Ammon's horn (tissue), 1 donor: ENCODE measurements around the gene ST3GAL2.
"Not testable (repeated sequence)": the region's sequence is repeated elsewhere in the genome, so short reads cannot be mapped to it uniquely, and the experiment has no call there.

Experiments used
- DNase-seq: peaks from one replicate; pipeline ENCODE4 v3.0.0-alpha.2; 2016; ENCODE audit warnings: low spot score

Gene ST3GAL2

DNA sequence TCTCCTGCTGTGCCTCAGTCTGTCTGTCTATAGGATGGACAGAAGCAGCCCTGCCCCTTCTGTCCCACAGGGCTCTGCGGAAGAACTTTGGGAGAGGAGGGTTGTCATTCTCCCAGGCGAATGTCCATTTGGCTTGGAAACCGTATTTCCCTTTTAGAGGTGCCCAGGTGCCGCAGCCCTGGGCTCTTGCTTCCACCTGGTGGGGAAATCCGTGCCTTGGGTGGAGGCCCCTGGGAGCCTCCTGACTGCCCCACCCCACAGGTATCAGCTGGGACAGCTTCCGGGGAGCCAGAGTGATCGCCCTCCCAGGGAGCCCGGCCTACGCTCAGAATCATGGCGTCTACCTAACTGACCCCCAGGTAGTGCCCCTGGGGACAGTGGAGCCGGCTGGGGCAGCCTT is 28.2 kb upstream of the ST3GAL2 start:
- DNase-seq: no peak

GRCh38 chr16:70466805-70467076 is 27.8 kb upstream of the ST3GAL2 start:
- DNase-seq: no peak

DNA sequence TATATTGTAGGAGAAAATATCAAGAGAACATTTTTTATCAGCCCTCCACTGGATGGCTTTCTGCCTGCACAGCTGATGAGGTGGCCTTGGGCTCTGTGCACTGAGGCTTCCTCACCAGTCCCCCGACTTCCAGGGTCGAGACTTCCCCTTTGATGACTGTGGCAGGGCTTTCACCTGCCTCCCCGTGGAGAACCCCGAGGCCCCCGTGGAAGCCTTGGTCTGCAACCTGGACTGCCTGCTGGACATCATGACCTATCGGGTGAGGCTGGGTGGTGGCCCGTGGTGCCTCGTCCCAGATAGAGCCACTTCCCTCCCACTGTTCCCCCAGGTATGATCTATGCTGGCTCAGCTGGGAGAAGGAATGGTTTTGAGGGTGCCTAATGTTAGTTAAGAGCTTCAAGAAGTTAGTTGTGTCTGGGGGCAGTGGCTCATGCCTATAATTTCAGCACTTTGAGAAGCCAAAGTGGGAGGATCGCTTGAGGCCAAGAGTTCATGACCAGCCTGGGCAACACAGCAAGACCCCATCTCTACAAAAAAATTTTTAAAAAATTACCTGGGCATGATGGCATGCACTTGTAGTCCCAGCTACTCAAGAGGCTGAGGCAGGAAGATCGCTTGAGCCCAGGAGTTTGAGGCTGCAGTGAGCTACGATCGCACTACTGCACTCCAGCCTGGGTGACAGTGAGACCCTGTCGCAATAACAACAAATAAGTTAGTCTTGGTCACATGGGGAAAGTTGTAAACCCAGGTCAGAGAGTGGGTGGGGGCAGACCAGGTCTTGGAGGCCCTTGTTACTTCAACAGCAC is 27.3 kb upstream of the ST3GAL2 start:
- no peak for DNase-seq

GRCh38 chr16:70463235-70463634 is 24.3 kb upstream of the ST3GAL2 start:
- no peak for DNase-seq

GRCh38 chr16:70460737-70461261 is 21.9 kb upstream of the ST3GAL2 start:
- DNase-seq: no peak

- DNase-seq: no peak
Observed at GRCh38 chr16:70457446-70458166, 18.7 kb upstream of the ST3GAL2 start.

DNA sequence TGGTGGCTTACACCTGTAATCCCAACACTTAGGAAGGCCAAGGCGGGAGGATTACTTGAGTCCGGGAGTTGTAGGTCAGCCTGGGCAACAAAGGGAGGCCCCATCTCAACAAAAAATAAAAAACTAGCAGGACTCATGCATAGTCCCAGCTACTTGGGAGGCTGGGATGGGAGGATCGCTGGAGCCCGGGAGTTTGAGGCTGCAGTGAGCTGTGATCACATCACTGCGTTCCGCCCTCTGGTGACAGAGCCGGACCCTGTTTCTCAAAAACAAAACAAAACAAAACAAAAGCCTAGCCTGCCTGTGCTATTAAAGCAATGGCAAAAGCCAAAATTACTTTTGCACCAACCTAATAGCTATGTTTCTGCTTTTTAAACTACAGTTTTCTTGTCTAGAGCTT is 17.0 kb upstream of the ST3GAL2 start:
- no peak for DNase-seq

GRCh38 chr16:70454222-70455034 is 15.5 kb upstream of the ST3GAL2 start, which contains the start of gene FCSK:
FCSK (plus strand) TSS chr16:70454595; CDS start chr16:70463191, 8,596 bp downstream.
- DNase-seq: peak; percentile 74

GRCh38 chr16:70453892-70454221 is 15.0 kb upstream of the ST3GAL2 start:
- DNase-seq: peak; percentile 55

GRCh38 chr16:70453117-70453891 is 14.4 kb upstream of the ST3GAL2 start:
- no peak for DNase-seq

DNA sequence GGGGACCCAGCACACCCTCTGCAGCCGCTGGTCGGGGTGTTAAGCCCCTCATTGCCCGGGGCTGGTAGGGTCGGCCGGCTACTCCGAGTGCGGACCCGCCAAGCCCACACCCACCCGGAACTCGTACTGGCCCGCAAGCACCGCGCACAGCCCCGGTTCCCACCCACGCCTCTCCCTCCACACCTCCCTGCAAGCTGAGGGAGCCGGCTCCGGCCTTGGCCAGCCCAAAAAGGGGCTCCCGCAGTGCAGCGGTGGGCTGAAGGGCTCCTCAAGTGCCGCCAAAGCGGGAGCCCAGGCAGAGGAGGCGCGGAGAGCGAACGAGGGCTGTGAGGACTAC is 12.1 kb upstream of the ST3GAL2 start:
- DNase-seq: not testable (repeated sequence)

DNA sequence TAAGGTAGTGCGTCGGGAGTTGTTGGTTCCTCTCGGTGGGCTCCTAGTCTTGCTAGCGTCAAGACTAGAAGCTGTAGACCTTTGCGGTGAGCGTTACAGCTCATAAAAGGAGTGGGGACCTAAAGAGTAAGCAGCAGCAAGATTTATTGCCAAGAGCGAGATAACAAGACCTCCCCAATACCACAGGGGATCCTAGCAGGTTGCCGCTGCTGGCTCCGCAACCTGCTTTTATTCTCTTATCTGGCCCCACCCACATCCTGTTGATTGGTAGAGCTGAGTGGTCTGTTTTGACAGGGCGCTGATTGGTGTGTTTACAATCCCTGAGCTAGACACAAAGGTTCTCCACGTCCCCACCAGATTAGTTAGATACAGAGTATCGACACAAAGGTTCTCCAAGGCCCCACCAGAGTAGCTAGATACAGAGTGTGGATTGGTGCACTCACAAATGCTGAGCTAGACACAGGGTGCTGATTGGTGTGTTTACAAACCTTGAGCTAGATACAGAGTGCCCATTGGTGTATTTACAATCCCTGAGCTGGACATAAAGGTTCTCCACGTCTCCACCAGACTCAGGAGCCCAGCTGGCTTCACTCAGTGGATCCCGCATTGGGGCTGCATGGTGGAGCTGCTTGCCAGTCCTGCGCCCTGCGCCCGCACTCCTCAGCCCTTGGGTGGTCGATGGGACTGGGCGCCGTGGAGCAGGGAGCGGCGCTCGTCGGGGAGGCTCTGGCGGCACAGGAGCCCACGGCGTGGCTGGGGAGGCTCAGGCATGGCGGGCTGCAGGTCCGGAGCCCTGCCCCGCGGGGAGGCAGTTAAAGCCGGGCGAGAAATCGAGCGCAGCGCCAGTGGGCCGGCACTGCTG is 11.5 kb upstream of the ST3GAL2 start:
- not testable (repeated sequence) for DNase-seq

DNA sequence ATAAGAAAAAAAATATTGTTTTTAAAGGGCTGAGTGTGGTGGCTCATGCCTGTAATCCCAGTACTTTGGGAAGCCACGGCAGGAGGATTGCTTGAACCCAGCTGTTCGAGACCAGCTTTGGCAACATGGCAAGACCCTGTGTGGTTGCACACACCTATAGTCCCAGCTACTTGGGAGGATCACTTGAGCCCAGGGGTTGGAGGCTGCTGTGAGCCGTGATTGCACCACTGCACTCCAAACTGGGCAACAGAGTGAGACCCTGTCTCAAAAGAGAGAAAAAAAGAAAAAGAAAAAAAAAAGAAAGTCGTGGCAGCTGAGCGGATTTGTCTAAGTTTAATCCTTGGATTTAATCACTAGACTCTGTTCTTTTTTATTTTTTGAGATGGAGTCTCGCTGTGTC is 9.2 kb upstream of the ST3GAL2 start:
- DNase-seq: no peak

DNA sequence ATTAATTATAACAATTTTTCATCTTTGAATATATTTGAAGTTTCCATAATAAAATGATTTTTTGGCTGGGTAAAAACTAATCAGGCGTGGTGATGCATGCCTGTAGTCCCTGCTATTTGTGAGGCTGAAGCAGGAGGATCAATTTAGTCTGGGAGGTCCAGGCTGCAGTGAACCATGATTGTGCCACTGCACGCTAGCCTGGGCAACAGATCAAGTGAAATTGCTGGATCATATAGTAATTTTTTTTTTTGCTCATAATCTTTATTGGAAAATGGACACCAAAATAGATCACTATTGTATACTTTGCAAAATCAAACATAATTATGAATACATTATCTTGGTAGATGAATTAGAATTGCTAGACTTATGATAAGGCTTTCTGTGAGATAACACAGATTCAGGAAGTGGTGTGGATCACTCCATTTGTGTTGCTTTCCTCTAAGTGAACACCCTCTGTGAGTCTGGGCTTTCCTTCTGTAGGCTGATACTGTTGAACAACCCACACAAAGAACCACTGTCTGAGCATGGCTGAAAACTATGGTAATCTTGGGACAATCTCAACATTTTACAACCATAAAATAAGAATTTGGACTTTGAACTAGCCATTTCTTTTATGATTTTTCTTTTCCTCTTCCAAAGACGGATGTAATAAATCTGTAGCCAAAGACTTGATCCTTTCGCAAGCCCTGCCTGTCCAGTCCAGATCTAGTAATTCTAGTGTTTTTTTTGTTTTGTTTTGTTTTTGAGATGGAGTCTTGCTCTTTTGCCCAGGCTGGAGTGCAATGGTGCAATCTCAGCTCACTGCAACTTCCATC is 5.6 kb upstream of the ST3GAL2 start:
- DNase-seq: no peak

DNA sequence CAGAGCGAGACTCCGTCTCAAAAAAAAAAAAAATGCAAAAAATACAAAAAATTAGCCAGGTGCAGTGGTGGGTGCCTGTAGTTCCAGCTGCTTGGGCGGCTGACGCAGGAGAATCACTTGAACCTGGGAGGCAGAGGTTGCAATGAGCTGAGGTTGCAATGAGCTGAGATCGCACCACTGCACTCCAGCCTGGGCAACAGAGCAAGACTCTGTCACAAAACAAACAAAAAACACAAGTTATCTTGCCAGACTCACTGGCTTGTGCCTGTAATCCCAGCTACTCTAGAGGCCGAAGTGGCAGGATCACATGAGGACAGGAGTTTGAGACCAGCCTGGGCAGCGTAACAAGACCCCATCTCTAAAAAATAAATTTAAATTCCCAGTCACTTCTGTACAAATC is 3.4 kb upstream of the ST3GAL2 start:
- no peak for DNase-seq

- DNase-seq: no peak
Observed at GRCh38 chr16:70441406-70441990, 2.6 kb upstream of the ST3GAL2 start.

DNA sequence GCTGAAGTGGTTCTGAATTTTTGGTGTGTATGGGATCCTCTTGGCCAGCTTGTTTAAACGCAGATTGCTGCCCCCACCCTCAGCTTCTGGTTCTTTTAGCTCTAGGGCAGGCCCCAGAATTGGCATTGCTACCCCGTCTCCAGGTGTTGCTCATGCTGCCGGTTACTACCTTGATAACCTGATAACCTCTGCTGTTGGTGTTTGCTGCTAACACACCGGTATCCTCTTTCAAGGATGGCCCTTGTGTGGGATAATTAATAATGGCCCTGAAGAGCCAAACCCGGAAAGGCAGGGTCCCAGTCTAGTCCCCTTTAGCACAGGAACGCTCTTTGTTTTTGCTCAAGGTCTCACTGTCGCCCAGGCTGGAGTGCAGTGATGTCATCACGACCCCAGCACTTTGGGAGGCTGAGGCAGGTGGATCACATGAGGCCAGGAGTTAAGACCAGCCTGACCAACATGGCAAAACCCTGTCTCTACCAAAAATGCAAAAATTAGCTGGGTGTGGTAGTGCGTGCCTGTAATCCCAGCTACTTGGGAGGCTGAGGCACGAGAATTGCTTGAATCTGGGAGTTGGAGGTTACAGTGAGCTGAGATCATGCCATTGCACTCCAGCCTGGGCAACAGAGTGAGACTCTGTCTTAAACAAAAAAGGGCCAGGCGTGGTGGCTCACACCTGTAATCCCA is 1.3 kb upstream of the ST3GAL2 start:
- no peak for DNase-seq

DNA sequence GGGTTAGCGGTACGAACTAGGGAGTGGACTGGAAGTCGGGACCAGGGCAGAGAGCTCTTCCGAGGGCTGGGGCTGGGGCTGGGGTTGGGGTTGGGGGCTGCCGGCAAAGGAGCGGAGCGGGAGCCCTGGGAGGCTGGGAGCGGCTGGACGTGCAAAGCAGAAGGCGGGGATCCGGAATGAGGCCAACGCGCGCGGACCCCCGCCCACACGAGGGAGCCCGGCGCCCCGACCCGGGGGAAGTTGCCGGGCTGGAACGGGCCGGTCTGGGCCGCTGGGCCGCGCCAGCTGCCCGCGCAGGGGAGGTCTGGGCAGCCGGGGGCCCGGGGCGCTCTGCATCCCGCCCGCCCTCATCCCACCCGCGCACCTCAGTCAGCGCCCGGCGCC is 323 bp downstream of the ST3GAL2 start:
- no peak for DNase-seq
